Fibroblast of lung (primary cell): ENCODE data around the gene NYNRIN. TPM values are rescaled to one million over a fixed set of nuclear protein-coding genes. Genes with fewer than 3 reads are reported as not detected.

ENCODE experiments used
- DNase-seq, 2 donors: peaks; one replicate each; pipeline versions ENCODE4 v3.0.0 to v3.0.0-alpha.2; 2010; ENCODE audit warnings: low read depth in 2 of 2
- H2AFZ ChIP-seq: 2 replicates; pipeline ENCODE4 v1.5.1; 2012; ENCODE audit warnings: low read length, control low read depth, inconsistent platforms
- H3K27ac ChIP-seq: 2 replicates; pipeline ENCODE4 v1.5.1; 2011; ENCODE audit warnings: low read length, control low read depth; ENCODE audit not compliant: insufficient read depth
- H3K27me3 ChIP-seq: 2 replicates; pipeline ENCODE4 v1.5.1; 2011; ENCODE audit warnings: mild to moderate bottlenecking, low read length; ENCODE audit not compliant: control insufficient read depth, insufficient read depth
- H3K36me3 ChIP-seq: 2 replicates; pipeline ENCODE4 v1.5.1; 2011; ENCODE audit warnings: low read length; ENCODE audit not compliant: control insufficient read depth, insufficient read depth
- H3K4me1 ChIP-seq: 2 replicates; pipeline ENCODE4 v1.5.1; 2011; ENCODE audit warnings: low read length; ENCODE audit not compliant: control insufficient read depth, insufficient read depth; ENCODE audit errors: extremely low read depth
- H3K4me2 ChIP-seq: 2 replicates; pipeline ENCODE4 v1.5.1; 2011; ENCODE audit warnings: low read length, control low read depth; ENCODE audit not compliant: insufficient read depth; ENCODE audit errors: extremely low read depth
- H3K4me3 ChIP-seq, 4 experiments: fragments of 200-600 bp in 1 of 4; sonication (generic) in 1 of 4; replicated peaks in 1 of 4; 2 replicates each; pipeline ENCODE4 v1.5.1; 2011 to 2016; ENCODE audit warnings: low read length in 4 of 4, low read depth in 3 of 4, mild to moderate bottlenecking in 3 of 4, control low read depth in 2 of 4, inconsistent platforms in 1 of 4, mixed read lengths in 1 of 4; ENCODE audit not compliant: insufficient read depth in 1 of 4; ENCODE audit errors: control extremely low read depth in 1 of 4
- H3K79me2 ChIP-seq: 2 replicates; pipeline ENCODE4 v1.5.1; 2012; ENCODE audit warnings: mild to moderate bottlenecking, low read length, inconsistent platforms; ENCODE audit not compliant: control insufficient read depth, insufficient read depth
- H3K9ac ChIP-seq: 2 replicates; pipeline ENCODE4 v1.5.1; 2011; ENCODE audit warnings: mild to moderate bottlenecking, low read length, control low read depth; ENCODE audit not compliant: insufficient read depth
- H3K9me3 ChIP-seq: 2 replicates; pipeline ENCODE4 v1.5.1; 2012; ENCODE audit warnings: low read depth, low read length; ENCODE audit not compliant: control insufficient read depth, insufficient read depth
- H4K20me1 ChIP-seq: 2 replicates; pipeline ENCODE4 v1.5.1; 2011; ENCODE audit warnings: low read length; ENCODE audit not compliant: control insufficient read depth, insufficient read depth; ENCODE audit errors: extremely low read depth
- EZH2 ChIP-seq: IDR thresholded peaks from 2 replicates; pipeline ENCODE4 v1.5.1; 2012; ENCODE audit warnings: low read length, control low read depth, mild to moderate bottlenecking; ENCODE audit errors: missing control alignments
- polyA plus RNA-seq, 2 donors: library from polyadenylated mRNA; depleted of rRNA in 1 of 2; stranded (reverse) in 1 of 2; unstranded in 1 of 2; fragments of >200 nt; gene quantifications; 2 replicates each; pipeline ENCODE4 v1.2.1, GENCODE V29; 2011 to 2012; ENCODE audit warnings: missing spikeins in 1 of 2
- total RNA-seq: library from RNA; depleted of rRNA; stranded (reverse); fragments of >200 nt; gene quantifications from 2 replicates; pipeline ENCODE4 v1.2.1, GENCODE V29; 2014
- TF ChIP-seq, protein P1 (sequence below), 2 donors: IDR thresholded peaks in 1 of 2; conservative IDR thresholded peaks in 1 of 2; 1 replicate in 1 of 2; 2 replicates in 1 of 2; pipeline ENCODE4 v1.5.1; 2011 to 2012; ENCODE audit warnings: low read length in 2 of 2, control low read depth in 1 of 2, inconsistent platforms in 1 of 2, low read depth in 1 of 2, mild to moderate bottlenecking in 1 of 2

Gene NYNRIN
- total and polyA plus RNA-seq, 2 donors (not counting 1 experiment from before 2014, with no cell fraction given) = 7.7 to 16.2 TPM

DNA sequence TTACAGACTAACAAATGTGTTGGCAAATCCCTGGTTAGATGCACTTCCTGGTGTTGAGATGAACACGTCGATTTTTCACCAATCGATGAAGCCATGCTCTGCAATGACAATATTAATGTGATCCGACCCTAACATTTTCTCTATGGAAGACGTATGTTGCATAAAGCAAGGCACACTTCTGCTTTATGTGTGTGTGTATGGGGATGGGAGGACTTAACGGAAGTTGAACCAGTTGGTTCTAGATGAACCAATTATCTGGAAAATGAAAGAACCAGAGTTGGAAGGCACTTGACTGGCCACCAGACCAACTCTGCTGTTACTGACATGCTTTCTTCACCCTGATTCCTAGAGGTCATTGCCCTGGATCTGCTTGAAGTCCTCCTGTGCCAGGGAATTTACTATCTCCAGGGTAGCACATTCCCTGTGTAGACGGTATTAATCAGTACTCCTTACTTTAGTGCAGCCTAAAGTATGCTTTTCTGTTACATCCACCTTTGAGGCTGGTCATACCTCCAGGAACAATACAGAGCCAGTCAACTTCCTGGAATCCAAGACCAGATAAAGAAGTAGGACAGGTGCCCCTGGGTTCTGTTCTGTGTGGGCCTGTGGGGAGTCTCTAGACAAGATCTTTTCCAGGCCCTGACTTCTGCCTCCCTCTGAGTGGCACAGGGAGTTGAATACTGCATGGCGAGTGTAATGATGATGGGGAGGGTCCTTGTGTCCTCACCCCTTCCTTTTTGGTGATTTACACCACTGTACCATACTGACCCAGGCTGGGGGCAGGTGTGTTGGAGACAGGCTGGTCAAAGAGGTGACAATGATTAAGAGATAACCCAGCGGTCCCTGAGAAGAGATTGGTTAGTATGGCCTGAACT, 39.7 kb downstream of the NYNRIN start:
- Histone ChIP-seq H2AFZ (no peak overlapping the region), H3K36me3 (peaks cover 29% of the 10 kb centered on the region), H3K4me2 (no peak overlapping the region), H3K79me2 (peaks cover 9% of the 10 kb centered on the region), H3K9ac (no peak overlapping the region), H3K27ac (no peak overlapping the region), H4K20me1 (no peaks in the 10 kb centered on the region), H3K27me3 (no peaks in the 10 kb centered on the region), H3K9me3 (no peaks in the 10 kb centered on the region), H3K4me3 (no peak overlapping the region), H3K4me1 (peaks cover 4% of the 10 kb centered on the region)
- no peak for TF ChIP-seq EZH2
- TF ChIP-seq, protein P1, sequence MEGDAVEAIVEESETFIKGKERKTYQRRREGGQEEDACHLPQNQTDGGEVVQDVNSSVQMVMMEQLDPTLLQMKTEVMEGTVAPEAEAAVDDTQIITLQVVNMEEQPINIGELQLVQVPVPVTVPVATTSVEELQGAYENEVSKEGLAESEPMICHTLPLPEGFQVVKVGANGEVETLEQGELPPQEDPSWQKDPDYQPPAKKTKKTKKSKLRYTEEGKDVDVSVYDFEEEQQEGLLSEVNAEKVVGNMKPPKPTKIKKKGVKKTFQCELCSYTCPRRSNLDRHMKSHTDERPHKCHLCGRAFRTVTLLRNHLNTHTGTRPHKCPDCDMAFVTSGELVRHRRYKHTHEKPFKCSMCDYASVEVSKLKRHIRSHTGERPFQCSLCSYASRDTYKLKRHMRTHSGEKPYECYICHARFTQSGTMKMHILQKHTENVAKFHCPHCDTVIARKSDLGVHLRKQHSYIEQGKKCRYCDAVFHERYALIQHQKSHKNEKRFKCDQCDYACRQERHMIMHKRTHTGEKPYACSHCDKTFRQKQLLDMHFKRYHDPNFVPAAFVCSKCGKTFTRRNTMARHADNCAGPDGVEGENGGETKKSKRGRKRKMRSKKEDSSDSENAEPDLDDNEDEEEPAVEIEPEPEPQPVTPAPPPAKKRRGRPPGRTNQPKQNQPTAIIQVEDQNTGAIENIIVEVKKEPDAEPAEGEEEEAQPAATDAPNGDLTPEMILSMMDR (conservative IDR thresholded peaks at IDR 0.05 in 1 of 2, IDR thresholded peaks at IDR 0.05 in 1 of 2; ENCODE audit: low read depth in 1 of 2, low read length in 2 of 2) = no peak
- DNase-seq = no peak

DNA sequence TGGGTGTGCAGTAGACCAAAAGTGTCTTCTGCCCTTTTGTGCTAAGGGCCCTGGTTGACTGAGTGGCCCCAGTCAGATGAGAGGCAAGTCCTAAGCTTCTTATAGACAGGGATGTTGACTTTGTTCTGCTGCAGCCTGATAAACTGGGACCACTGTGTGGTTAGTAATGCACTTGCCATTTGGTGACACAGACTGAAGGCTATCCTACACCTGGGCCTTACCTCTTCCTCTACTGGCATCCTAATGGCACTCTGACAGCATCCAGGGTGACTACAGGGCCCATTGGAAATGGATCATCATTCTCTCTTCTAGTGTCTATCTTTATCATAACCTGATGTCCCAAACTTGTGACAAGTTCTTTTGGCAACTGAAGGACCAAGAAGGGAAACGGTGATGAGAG, 40.5 kb downstream of the NYNRIN start:
- TF ChIP-seq, protein P1 (conservative IDR thresholded peaks at IDR 0.05 in 1 of 2, IDR thresholded peaks at IDR 0.05 in 1 of 2; ENCODE audit: low read depth in 1 of 2, low read length in 2 of 2) = no peak
- TF ChIP-seq EZH2 = no peak
- Histone ChIP-seq H2AFZ (no peak overlapping the region), H3K4me2 (no peak overlapping the region), H4K20me1 (no peaks in the 10 kb centered on the region), H3K9ac (no peak overlapping the region), H3K9me3 (no peaks in the 10 kb centered on the region), H3K27ac (no peak overlapping the region), H3K79me2 (peaks cover 9% of the 10 kb centered on the region), H3K27me3 (no peaks in the 10 kb centered on the region), H3K4me3 (no peak overlapping the region), H3K36me3 (peaks cover 27% of the 10 kb centered on the region), H3K4me1 (peaks cover 4% of the 10 kb centered on the region)
- no peak for DNase-seq

DNA sequence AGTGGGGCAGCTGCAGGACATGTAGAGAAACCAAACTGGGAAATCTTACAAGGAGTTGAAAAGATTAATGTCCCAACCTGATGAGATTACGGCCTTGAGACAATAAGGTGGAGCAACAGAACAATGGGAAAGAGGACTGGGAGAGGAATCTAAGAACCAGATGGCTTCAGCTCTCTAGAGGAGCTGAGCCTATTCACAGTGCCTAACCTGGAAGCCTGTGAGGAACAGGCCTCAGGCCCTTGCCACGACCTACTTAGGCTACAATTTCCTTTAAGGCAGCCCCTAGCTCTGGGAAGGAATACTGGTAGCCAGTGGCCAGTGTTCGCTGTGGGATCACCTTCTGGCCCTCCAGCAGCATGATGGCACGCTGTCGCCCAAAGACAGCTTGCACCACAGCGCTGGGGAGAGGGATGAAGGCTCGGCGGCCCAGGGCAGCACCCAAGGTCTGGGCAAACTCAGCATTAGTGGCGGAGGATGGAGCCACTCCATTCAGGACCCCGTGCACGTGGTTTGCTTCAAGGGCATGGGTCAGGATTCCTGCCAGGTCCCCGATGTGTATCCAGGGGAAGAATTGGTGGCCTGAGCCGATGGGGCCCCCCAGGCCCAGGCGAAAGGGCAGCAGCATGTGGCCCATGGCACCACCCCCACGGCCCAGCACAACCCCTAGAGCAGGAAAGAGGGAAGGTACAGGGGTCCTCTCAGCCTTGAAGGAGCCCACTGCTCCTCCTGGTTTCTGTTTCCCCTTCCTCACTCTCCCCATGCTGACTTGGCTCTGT, 41.2 kb downstream of the NYNRIN start:
- Histone ChIP-seq H3K9ac (no peak overlapping the region), H3K9me3 (no peaks in the 10 kb centered on the region), H3K27me3 (no peaks in the 10 kb centered on the region), H3K79me2 (peaks cover 9% of the 10 kb centered on the region), H3K4me1 (peaks cover 4% of the 10 kb centered on the region), H3K4me2 (peak overlapping the region; percentile 7), H4K20me1 (no peaks in the 10 kb centered on the region), H3K4me3 (no peak overlapping the region), H2AFZ (no peak overlapping the region), H3K27ac (no peak overlapping the region), H3K36me3 (peaks cover 27% of the 10 kb centered on the region)
- TF ChIP-seq, protein P1 (conservative IDR thresholded peaks at IDR 0.05 in 1 of 2, IDR thresholded peaks at IDR 0.05 in 1 of 2; ENCODE audit: low read depth in 1 of 2, low read length in 2 of 2) = no peak
- TF ChIP-seq EZH2 = no peak
- DNase-seq = no peak
